ENCODE results near the gene LRMDA.

DNA sequence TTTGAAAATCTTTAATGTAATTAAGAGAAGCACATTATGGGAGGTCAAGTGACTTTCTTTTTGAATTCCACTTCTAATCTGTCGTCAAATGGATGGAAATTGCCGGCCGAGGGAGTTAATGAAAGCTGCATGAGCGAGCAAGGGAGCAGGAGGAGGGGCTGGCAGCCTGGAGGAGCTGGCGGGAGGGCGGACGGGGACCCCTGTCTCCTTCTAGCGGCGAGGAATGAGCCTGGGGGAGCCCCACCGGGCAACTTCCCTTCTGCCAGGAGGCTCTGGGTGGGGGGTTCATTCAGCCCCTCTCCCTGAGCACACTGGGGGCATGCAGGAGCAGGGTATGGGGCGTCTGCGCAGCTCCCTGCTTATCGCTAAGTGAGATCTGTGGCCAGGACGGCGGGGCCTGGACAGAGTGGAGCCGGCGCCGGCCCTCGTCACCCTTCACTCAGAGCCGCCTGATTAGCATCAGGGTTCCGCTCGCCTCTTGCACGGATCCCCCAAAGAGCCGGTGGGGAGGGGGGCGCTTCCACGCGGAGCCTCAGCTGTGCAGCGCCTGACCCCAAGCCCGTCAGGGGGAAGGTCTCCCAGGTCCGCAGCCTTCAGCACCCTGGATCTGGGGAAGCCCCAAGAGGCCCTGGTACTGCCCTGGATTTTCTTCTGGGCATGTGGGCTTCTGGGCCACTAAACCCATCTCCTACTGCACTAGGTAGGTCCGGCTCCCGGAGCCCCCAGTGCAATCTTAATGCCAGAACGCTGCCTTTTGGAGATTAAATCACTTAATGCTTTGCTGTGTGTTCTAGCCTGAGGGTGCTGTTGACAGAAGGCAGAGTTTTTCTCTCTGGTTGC is 680.8 kb downstream of the LRMDA start:
- TF ChIP-seq CTCF (IDR thresholded peaks at IDR 0.05), result no peak
- TF ChIP-seq POLR2A (IDR thresholded peaks at IDR 0.05), result no peak
